ENCODE results near the gene ATRIP.
"Not testable (repeated sequence)": the region's sequence is repeated elsewhere in the genome, so short reads cannot be mapped to it uniquely, and the experiment has no call there.

Gene ATRIP

DNA sequence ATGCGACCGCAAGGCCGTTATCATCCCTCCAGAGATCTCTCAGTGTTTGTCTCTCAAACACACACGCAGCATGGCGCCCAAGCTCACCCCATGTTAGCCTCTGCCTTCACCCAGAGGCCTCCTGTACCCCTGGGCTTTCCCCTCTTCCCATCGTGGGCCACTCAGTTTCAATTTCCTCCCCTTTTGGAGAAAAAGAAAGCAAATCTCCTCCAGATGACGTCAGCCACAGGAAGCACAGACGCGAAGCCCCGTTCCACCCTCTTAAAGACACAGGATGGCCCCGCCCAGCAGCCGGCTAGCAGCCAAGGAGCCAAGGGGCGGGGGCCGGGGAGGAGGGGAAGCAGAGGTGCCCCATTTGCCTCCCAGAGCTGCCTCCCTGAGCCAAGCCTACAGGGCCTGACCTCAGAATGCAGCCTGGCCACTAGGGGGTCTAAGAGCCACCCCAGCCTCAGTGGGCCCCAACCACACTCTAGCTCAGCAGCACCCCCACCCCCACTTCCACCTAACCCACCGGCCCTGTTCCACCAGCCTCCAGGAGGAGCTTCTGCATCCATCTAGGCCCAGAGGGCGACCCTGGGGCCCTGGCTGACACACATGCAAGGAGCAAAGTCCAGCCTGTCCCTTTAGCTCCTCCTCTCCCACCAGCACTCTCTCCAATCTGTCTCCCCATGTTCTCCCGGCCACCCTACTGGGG is 26.5 kb downstream of the ATRIP start:
- peak overlapping the region; percentile 78 for H2AFZ ChIP-seq (ENCODE audit: low read depth, low read length)
- H3K9ac ChIP-seq (ENCODE audit: low read depth, low read length): peak overlapping the region; percentile 85
- peaks cover 44% of the 10 kb centered on the region for H3K79me2 ChIP-seq (ENCODE audit: insufficient read depth, low read length)
- H3K4me2 ChIP-seq (ENCODE audit: insufficient read depth, low read length): peak overlapping the region; percentile 83
- no peak for TF ChIP-seq EZH2 (IDR thresholded peaks at IDR 0.05; ENCODE audit: borderline replicate concordance, low read depth, low read length, severe bottlenecking)
- TF ChIP-seq CTCF (IDR thresholded peaks at IDR 0.05; ENCODE audit: borderline replicate concordance, extremely low read depth, low read length, poor library complexity, severe bottlenecking): peak; percentile 57
- H3K9me3 ChIP-seq (ENCODE audit: insufficient read depth, low read length, severe bottlenecking): no peaks in the 10 kb centered on the region
- H3K27me3 ChIP-seq (ENCODE audit: insufficient read depth, low read length, poor library complexity): no peaks in the 10 kb centered on the region
- H3K4me1 ChIP-seq (ENCODE audit: insufficient read depth, low read length): peaks cover 53% of the 10 kb centered on the region
- peaks cover 25% of the 10 kb centered on the region for H3K36me3 ChIP-seq (ENCODE audit: insufficient read depth, low read length)
- peaks cover 22% of the 10 kb centered on the region for H4K20me1 ChIP-seq (ENCODE audit: insufficient read depth, low read length)
- DNase-seq (peak; percentile 96), ATAC-seq (ENCODE audit: insufficient read depth, low read depth) (peak; percentile 88)
- peak overlapping the region; percentile 53 to 86 for H3K4me3 ChIP-seq (ENCODE audit: low read depth in 1 of 2, low read length in 2 of 2)
- peak overlapping the region; percentile 93 for H3K27ac ChIP-seq (ENCODE audit: low read length)

- H3K27ac ChIP-seq (ENCODE audit: low read length): peak overlapping the region; percentile 66
- H3K4me1 ChIP-seq (ENCODE audit: insufficient read depth, low read length): peaks cover 53% of the 10 kb centered on the region
- DNase-seq: no peak
- H2AFZ ChIP-seq (ENCODE audit: low read depth, low read length): peak overlapping the region; percentile 67
- peak overlapping the region; percentile 85 for H3K9ac ChIP-seq (ENCODE audit: low read depth, low read length)
- peaks cover 24% of the 10 kb centered on the region for H4K20me1 ChIP-seq (ENCODE audit: insufficient read depth, low read length)
- no peak for ATAC-seq (ENCODE audit: insufficient read depth, low read depth)
- H3K36me3 ChIP-seq (ENCODE audit: insufficient read depth, low read length): peaks cover 19% of the 10 kb centered on the region
- H3K9me3 ChIP-seq (ENCODE audit: insufficient read depth, low read length, severe bottlenecking): no peaks in the 10 kb centered on the region
- TF ChIP-seq EZH2 (IDR thresholded peaks at IDR 0.05; ENCODE audit: borderline replicate concordance, low read depth, low read length, severe bottlenecking): no peak
- no peak for TF ChIP-seq CTCF (IDR thresholded peaks at IDR 0.05; ENCODE audit: borderline replicate concordance, extremely low read depth, low read length, poor library complexity, severe bottlenecking)
- no peaks in the 10 kb centered on the region for H3K27me3 ChIP-seq (ENCODE audit: insufficient read depth, low read length, poor library complexity)
- peaks cover 39% of the 10 kb centered on the region for H3K79me2 ChIP-seq (ENCODE audit: insufficient read depth, low read length)
- H3K4me3 ChIP-seq (ENCODE audit: low read depth in 1 of 2, low read length in 2 of 2): peak overlapping the region in 1 of 2 experiments; percentile 86; a peak in 2 of 4 replicates
- H3K4me2 ChIP-seq (ENCODE audit: insufficient read depth, low read length): peak overlapping the region; percentile 83
Observed at GRCh38 chr3:48473617-48473952, 27.0 kb downstream of the ATRIP start.

GRCh38 chr3:48474031-48474430 is 27.5 kb downstream of the ATRIP start:
- H3K9ac ChIP-seq (ENCODE audit: low read depth, low read length); H3K27ac ChIP-seq (ENCODE audit: low read length); H3K4me3 ChIP-seq (ENCODE audit: low read depth in 1 of 2, low read length in 2 of 2); DNase-seq; ATAC-seq (ENCODE audit: insufficient read depth, low read depth); H3K4me2 ChIP-seq (ENCODE audit: insufficient read depth, low read length); H2AFZ ChIP-seq (ENCODE audit: low read depth, low read length); H3K27me3 ChIP-seq (ENCODE audit: insufficient read depth, low read length, poor library complexity); H3K9me3 ChIP-seq (ENCODE audit: insufficient read depth, low read length, severe bottlenecking): not testable (repeated sequence)
- H3K79me2 ChIP-seq (ENCODE audit: insufficient read depth, low read length): peaks cover 35% of the 10 kb centered on the region
- peaks cover 28% of the 10 kb centered on the region for H4K20me1 ChIP-seq (ENCODE audit: insufficient read depth, low read length)
- H3K36me3 ChIP-seq (ENCODE audit: insufficient read depth, low read length): peaks cover 15% of the 10 kb centered on the region
- H3K4me1 ChIP-seq (ENCODE audit: insufficient read depth, low read length): peaks cover 53% of the 10 kb centered on the region

- Histone ChIP-seq H3K4me2 (ENCODE audit: insufficient read depth, low read length) (no peak overlapping the region), H3K9ac (ENCODE audit: low read depth, low read length) (no peak overlapping the region), H3K27ac (ENCODE audit: low read length) (no peak overlapping the region)
Observed at GRCh38 chr3:48474619-48475018, 28.1 kb downstream of the ATRIP start.

More at GRCh38 chr3:48474619-48475018, 28.1 kb downstream of the ATRIP start:
- Histone ChIP-seq H3K4me1 (ENCODE audit: insufficient read depth, low read length) (peaks cover 53% of the 10 kb centered on the region), H3K79me2 (ENCODE audit: insufficient read depth, low read length) (peaks cover 29% of the 10 kb centered on the region), H3K36me3 (ENCODE audit: insufficient read depth, low read length) (peaks cover 9% of the 10 kb centered on the region), H4K20me1 (ENCODE audit: insufficient read depth, low read length) (peaks cover 23% of the 10 kb centered on the region), H3K27me3 (ENCODE audit: insufficient read depth, low read length, poor library complexity) (no peaks in the 10 kb centered on the region), H3K9me3 (ENCODE audit: insufficient read depth, low read length, severe bottlenecking) (no peaks in the 10 kb centered on the region), H2AFZ (ENCODE audit: low read depth, low read length) (no peak overlapping the region), H3K4me3 (ENCODE audit: low read depth in 1 of 2, low read length in 2 of 2) (no peak overlapping the region)
- ATAC-seq (ENCODE audit: insufficient read depth, low read depth): no peak
- no peak for DNase-seq
- TF ChIP-seq CTCF (IDR thresholded peaks at IDR 0.05; ENCODE audit: borderline replicate concordance, extremely low read depth, low read length, poor library complexity, severe bottlenecking) (no peak), EZH2 (IDR thresholded peaks at IDR 0.05; ENCODE audit: borderline replicate concordance, low read depth, low read length, severe bottlenecking) (no peak)

Data from DND-41 (cell line).